Upper lobe of left lung (tissue), 4 donors: ENCODE data around the gene TGM2.

Source experiments
- CTCF ChIP-seq, 6 experiments: fragments of 450-650 bp in 4 of 6; fragments of 200-600 bp in 2 of 6; sonication (generic) in 2 of 6; IDR thresholded peaks; one replicate each; pipeline ENCODE4 v1.5.1; 2016 to 2019; ENCODE audit warnings: antibody characterized with exemption in 6 of 6
- POLR2A ChIP-seq, 4 donors: fragments of 450-650 bp; IDR thresholded peaks; one replicate each; pipeline ENCODE4 v1.5.1; 2016 to 2017; ENCODE audit warnings: antibody characterized with exemption in 4 of 4, mild to moderate bottlenecking in 2 of 4

- TF ChIP-seq POLR2A (IDR thresholded peaks at IDR 0.05) (no peak), CTCF (IDR thresholded peaks at IDR 0.05) (no peak)
These were observed 29.2 kb downstream of the TGM2 start for GRCh38 chr20:38135651-38136420.
